Measurements from ENCODE around the gene SLC26A8. TPM values are rescaled to one million over a fixed set of nuclear protein-coding genes. Genes with fewer than 3 reads are reported as not detected.

SLC26A8 gene
- total RNA-seq, 1 experiment from 2014 or later, result 0.09 TPM

DNA sequence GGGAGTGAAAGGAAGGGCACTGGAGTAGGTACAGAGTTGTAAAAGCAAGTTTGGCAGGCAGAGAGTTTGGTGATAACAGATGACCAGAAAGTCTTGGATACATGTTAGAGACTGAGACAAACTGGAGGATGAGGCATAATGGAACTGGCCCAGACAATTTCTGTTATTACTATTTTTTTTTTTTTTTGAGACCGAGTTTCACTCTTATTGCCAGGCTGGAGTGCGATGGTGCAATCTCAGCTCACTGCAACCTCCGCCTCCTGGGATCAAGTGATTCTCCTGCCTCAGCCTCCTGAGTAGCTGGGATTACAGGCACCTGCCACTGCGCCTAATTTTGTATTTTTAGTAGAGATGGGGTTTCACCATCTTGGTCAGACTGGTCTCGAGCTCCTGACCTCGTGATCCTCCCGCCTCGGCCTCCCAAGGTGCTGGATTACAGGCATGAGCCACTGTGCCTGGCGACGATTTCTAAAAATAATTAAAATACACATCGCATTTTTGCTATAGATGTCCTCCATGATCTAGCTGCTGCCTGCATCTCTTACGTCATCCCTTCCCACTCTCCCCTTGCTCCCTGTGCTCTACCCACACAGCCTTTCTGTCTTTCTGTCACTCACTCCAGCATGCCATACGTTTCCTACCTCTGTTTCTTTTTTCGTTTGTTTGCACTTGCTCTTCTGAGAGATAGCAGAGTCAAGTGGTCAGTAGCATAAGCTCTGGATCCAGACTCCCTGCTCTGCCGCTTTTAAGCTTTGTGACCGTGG lies 26.7 kb upstream of the SLC26A8 start:
- no peak overlapping the region for H2BK12ac ChIP-seq (ENCODE audit: insufficient read length, low read depth, low read length)
- no peak overlapping the region for H2BK5ac ChIP-seq (ENCODE audit: insufficient read length, low read length)
- Mint-ChIP-seq H3K9me3 (no peaks in the 10 kb centered on the region), H3K4me1 (no peaks in the 10 kb centered on the region), H3K27me3 (ENCODE audit: low read depth) (no peaks in the 10 kb centered on the region), H3K36me3 (ENCODE audit: insufficient read depth in 1 of 3, low read depth in 3 of 3) (peaks cover 0 to 3% (median 0%) of the 10 kb centered on the region in 3 experiments; a peak in 1 of 7 replicates), H3K27ac (no peak overlapping the region), H3K4me3 (no peak overlapping the region)
- H4K91ac ChIP-seq (ENCODE audit: insufficient read length, low read depth, low read length), result no peak overlapping the region
- H2AK5ac ChIP-seq (ENCODE audit: insufficient read length, low read length), result no peak overlapping the region
- H3K14ac ChIP-seq (ENCODE audit: insufficient read depth, low read length), result no peak overlapping the region
- H3K79me1 ChIP-seq (ENCODE audit: insufficient read depth, low read depth, low read length, poor library complexity, severe bottlenecking), result peaks cover 2% of the 10 kb centered on the region
- DNase-seq, result no peak
- no peak overlapping the region for H4K5ac ChIP-seq (ENCODE audit: insufficient read length, low read depth, low read length)
- TF ChIP-seq, protein P1, sequence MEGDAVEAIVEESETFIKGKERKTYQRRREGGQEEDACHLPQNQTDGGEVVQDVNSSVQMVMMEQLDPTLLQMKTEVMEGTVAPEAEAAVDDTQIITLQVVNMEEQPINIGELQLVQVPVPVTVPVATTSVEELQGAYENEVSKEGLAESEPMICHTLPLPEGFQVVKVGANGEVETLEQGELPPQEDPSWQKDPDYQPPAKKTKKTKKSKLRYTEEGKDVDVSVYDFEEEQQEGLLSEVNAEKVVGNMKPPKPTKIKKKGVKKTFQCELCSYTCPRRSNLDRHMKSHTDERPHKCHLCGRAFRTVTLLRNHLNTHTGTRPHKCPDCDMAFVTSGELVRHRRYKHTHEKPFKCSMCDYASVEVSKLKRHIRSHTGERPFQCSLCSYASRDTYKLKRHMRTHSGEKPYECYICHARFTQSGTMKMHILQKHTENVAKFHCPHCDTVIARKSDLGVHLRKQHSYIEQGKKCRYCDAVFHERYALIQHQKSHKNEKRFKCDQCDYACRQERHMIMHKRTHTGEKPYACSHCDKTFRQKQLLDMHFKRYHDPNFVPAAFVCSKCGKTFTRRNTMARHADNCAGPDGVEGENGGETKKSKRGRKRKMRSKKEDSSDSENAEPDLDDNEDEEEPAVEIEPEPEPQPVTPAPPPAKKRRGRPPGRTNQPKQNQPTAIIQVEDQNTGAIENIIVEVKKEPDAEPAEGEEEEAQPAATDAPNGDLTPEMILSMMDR (conservative IDR thresholded peaks at IDR 0.05), result no peak
- no peaks in the 10 kb centered on the region; the same call in 1 of the 2 replicates for H3K4me1 ChIP-seq (ENCODE audit: insufficient read depth, low read length)
- no peak overlapping the region for H3K18ac ChIP-seq (ENCODE audit: insufficient read length, low read depth, low read length)
- no peaks in the 10 kb centered on the region for H3K27me3 ChIP-seq (ENCODE audit: insufficient read depth, low read length)
- no peak overlapping the region for H3K4me2 ChIP-seq (ENCODE audit: insufficient read depth, insufficient read length, low read length)
- no peaks in the 10 kb centered on the region for H3K9me3 ChIP-seq (ENCODE audit: control insufficient read depth, low read depth, low read length)
- no peak overlapping the region for H3K23ac ChIP-seq (ENCODE audit: insufficient read length, low read depth, low read length)
- H4K8ac ChIP-seq (replicated peaks; ENCODE audit: insufficient read length, low read depth, low read length), result no peak overlapping the region
- no peaks in the 10 kb centered on the region; the same call in 1 of the 2 replicates for H3K79me2 ChIP-seq (ENCODE audit: insufficient read depth, low read length)
- H2BK120ac ChIP-seq (ENCODE audit: low read depth, low read length, poor library complexity, severe bottlenecking), result no peak overlapping the region
- no peaks in the 10 kb centered on the region for H4K20me1 ChIP-seq (ENCODE audit: control insufficient read depth, insufficient read depth, insufficient read length)
- H3K56ac ChIP-seq (ENCODE audit: insufficient read length, low read depth, low read length), result no peak overlapping the region
- no peak overlapping the region for H2AFZ ChIP-seq (ENCODE audit: low read length)
- no peak overlapping the region for H2BK15ac ChIP-seq (ENCODE audit: low read depth, low read length)
- no CpG with 5 or more reads among the region's 16 CpGs for WGBS (ENCODE audit: extremely low coverage, insufficient read length, low lambda C conversion rate)
- no peak overlapping the region for H3K27ac ChIP-seq (ENCODE audit: insufficient read length, low read depth, low read length)
- H2BK20ac ChIP-seq (ENCODE audit: low read depth, low read length, poor library complexity, severe bottlenecking), result no peak overlapping the region
- H3K9ac ChIP-seq (ENCODE audit: extremely low read depth, insufficient read length, low read length), result no peak overlapping the region
- H3K4ac ChIP-seq (ENCODE audit: low read depth, low read length), result no peak overlapping the region
- H3T11ph ChIP-seq (ENCODE audit: low read length), result no peak overlapping the region
- no peaks in the 10 kb centered on the region for H3K23me2 ChIP-seq (ENCODE audit: insufficient read length, low read depth, low read length, poor library complexity, severe bottlenecking)
